Neuronal stem cell (in vitro differentiated cells): Measurements from ENCODE around the gene RBMXL3.

Experiments
- DNase-seq: peaks from one replicate; pipeline ENCODE4 v3.0.0-alpha.2; 2013; ENCODE audit warnings: low spot score
- H2AFZ ChIP-seq: one replicate; pipeline ENCODE4 v1.6.1; 2013; ENCODE audit warnings: mild to moderate bottlenecking, low read length, inconsistent platforms
- H2AK5ac ChIP-seq: 2 replicates; pipeline ENCODE4 v1.6.1; 2013; ENCODE audit warnings: low read depth, mild to moderate bottlenecking, inconsistent platforms, low read length, moderate library complexity, mixed read lengths
- H2BK120ac ChIP-seq: 2 replicates; pipeline ENCODE4 v1.6.1; 2013; ENCODE audit warnings: low read depth, mild to moderate bottlenecking, inconsistent platforms, low read length, moderate library complexity, mixed read lengths
- H2BK12ac ChIP-seq: one replicate; pipeline ENCODE4 v1.6.1; 2013; ENCODE audit warnings: low read length, inconsistent platforms
- H2BK15ac ChIP-seq: 2 replicates; pipeline ENCODE4 v1.6.1; 2013; ENCODE audit warnings: mild to moderate bottlenecking, low read length, inconsistent platforms, mixed read lengths
- H2BK5ac ChIP-seq: one replicate; pipeline ENCODE4 v1.6.1; 2013; ENCODE audit warnings: inconsistent platforms, mild to moderate bottlenecking, low read length, moderate library complexity
- H3K14ac ChIP-seq: one replicate; pipeline ENCODE4 v1.6.1; 2013; ENCODE audit warnings: low read length, inconsistent platforms
- H3K18ac ChIP-seq: 2 replicates; pipeline ENCODE4 v1.6.1; 2013; ENCODE audit warnings: low read length, inconsistent platforms
- H3K23ac ChIP-seq: 2 replicates; pipeline ENCODE4 v1.6.1; 2013; ENCODE audit warnings: low read depth, mild to moderate bottlenecking, mixed read lengths, low read length, inconsistent platforms; ENCODE audit not compliant: poor library complexity
- H3K27ac ChIP-seq: replicated peaks from 3 replicates; pipeline ENCODE4 v1.5.1; 2013; ENCODE audit warnings: low read length, inconsistent platforms
- H3K27me3 ChIP-seq, 3 experiments: 2 replicates each; pipeline ENCODE4 v1.6.1; 2013; ENCODE audit warnings: low read length in 3 of 3, mild to moderate bottlenecking in 2 of 3, inconsistent platforms in 1 of 3, low read depth in 1 of 3, mixed read lengths in 1 of 3, moderate library complexity in 1 of 3; ENCODE audit not compliant: control insufficient read depth in 3 of 3, insufficient read depth in 3 of 3
- H3K36me3 ChIP-seq, 2 donors: replicated peaks in 1 of 2; 2 replicates each; pipeline ENCODE4 v1.6.1; 2013; ENCODE audit warnings: low read length in 2 of 2; ENCODE audit not compliant: control insufficient read depth in 2 of 2, insufficient read depth in 2 of 2
- H3K4ac ChIP-seq: 2 replicates; pipeline ENCODE4 v1.6.1; 2013; ENCODE audit warnings: inconsistent platforms, mild to moderate bottlenecking, low read length, moderate library complexity
- H3K4me1 ChIP-seq, 2 donors: 1 replicate in 1 of 2; 2 replicates in 1 of 2; pipeline ENCODE4 v1.6.1; 2013; ENCODE audit warnings: low read length in 2 of 2, low read depth in 1 of 2; ENCODE audit not compliant: control insufficient read depth in 2 of 2, insufficient read depth in 1 of 2
- H3K4me2 ChIP-seq: one replicate; pipeline ENCODE4 v1.6.1; 2013; ENCODE audit warnings: mild to moderate bottlenecking, low read length, inconsistent platforms; ENCODE audit not compliant: insufficient read depth, poor library complexity, severe bottlenecking
- H3K4me3 ChIP-seq, 2 donors: 2 replicates each; pipeline ENCODE4 v1.5.1; 2013; ENCODE audit warnings: low read length in 2 of 2, mild to moderate bottlenecking in 2 of 2, inconsistent platforms in 1 of 2, moderate library complexity in 1 of 2
- H3K79me1 ChIP-seq: one replicate; pipeline ENCODE4 v1.6.1; 2013; ENCODE audit warnings: low read depth, mild to moderate bottlenecking, inconsistent platforms, low read length, moderate library complexity
- H3K9ac ChIP-seq: one replicate; pipeline ENCODE4 v1.6.1; 2013; ENCODE audit warnings: mild to moderate bottlenecking, low read depth, low read length, inconsistent platforms; ENCODE audit not compliant: poor library complexity
- H3K9me3 ChIP-seq, 2 donors: replicated peaks in 1 of 2; 2 replicates each; pipeline versions ENCODE3 to v1.6.1; 2013; ENCODE audit warnings: low read length in 2 of 2, mild to moderate bottlenecking in 2 of 2, inconsistent platforms in 1 of 2, low read depth in 1 of 2, mixed read lengths in 1 of 2, moderate library complexity in 1 of 2; ENCODE audit not compliant: control insufficient read depth in 2 of 2, insufficient read depth in 1 of 2
- H4K8ac ChIP-seq: one replicate; pipeline ENCODE4 v1.6.1; 2013; ENCODE audit warnings: low read depth, mild to moderate bottlenecking, inconsistent platforms, low read length, moderate library complexity
- H4K91ac ChIP-seq: one replicate; pipeline ENCODE4 v1.6.1; 2013; ENCODE audit warnings: low read length, low read depth, mild to moderate bottlenecking, inconsistent platforms; ENCODE audit not compliant: poor library complexity
- WGBS, 2 donors: extraction: QIAGEN DNeasy Blood & Tissue Kit; methylation state at CpG; one replicate each; pipeline ENCODE4 v1.1.7; 2013; ENCODE audit warnings: missing lambda C conversion rate in 2 of 2, mixed read lengths in 1 of 2; ENCODE audit not compliant: insufficient read length in 2 of 2, insufficient replicate concordance in 1 of 2; ENCODE audit errors: extremely low coverage in 2 of 2; 5-methylcytosine and 5-hydroxymethylcytosine counted together

RBMXL3 gene

GRCh38 chrX:115232933-115233496 lies 43.8 kb downstream of the RBMXL3 start:
- Histone ChIP-seq H4K8ac (no peak overlapping the region), H2BK5ac (no peak overlapping the region), H3K4ac (no peak overlapping the region), H3K9ac (peak overlapping the region; percentile 88), H2AK5ac (no peak overlapping the region), H3K36me3 (no peaks in the 10 kb centered on the region), H3K4me2 (peak overlapping the region; percentile 62), H2AFZ (peak overlapping the region; percentile 91), H4K91ac (no peak overlapping the region), H3K9me3 (no peaks in the 10 kb centered on the region), H2BK15ac (no peak overlapping the region), H3K18ac (no peak overlapping the region), H3K27ac (no peak overlapping the region), H2BK120ac (no peak overlapping the region), H3K27me3 (peaks cover 0 to 27% (median 0%) of the 10 kb centered on the region in 3 experiments), H3K4me3 (peak overlapping the region; percentile 71 to 98), H3K79me1 (no peaks in the 10 kb centered on the region), H3K4me1 (no peaks in the 10 kb centered on the region), H2BK12ac (no peak overlapping the region), H3K14ac (no peak overlapping the region), H3K23ac (no peak overlapping the region)
- WGBS, 2 donors, result no CpG with 5 or more reads among the region's 6 CpGs
- no peak for DNase-seq

- no peak within 1 kb of the TSS for H2BK120ac ChIP-seq
- no peak within 1 kb of the TSS for H3K14ac ChIP-seq
- no peak within 1 kb of the TSS for H2AK5ac ChIP-seq
- H3K9me3 ChIP-seq, result no peaks in the 10 kb centered on the region
- H3K27me3 ChIP-seq, result peaks cover 0 to 31% (median 0%) of the 10 kb centered on the region in 3 experiments
- no peak within 1 kb of the TSS for H3K23ac ChIP-seq
- peak within 1 kb of the TSS; percentile 71 for H3K18ac ChIP-seq
- H3K4me1 ChIP-seq, result no peaks in the 10 kb centered on the region
- no peaks in the 10 kb centered on the region for H3K79me1 ChIP-seq
- H3K27ac ChIP-seq, result no peak within 1 kb of the TSS
- H2AFZ ChIP-seq, result peak within 1 kb of the TSS; percentile 91
- peak within 1 kb of the TSS; percentile 71 to 98 for H3K4me3 ChIP-seq
- no CpG with 5 or more reads among the region's 59 CpGs for WGBS, 2 donors
- H2BK15ac ChIP-seq, result no peak within 1 kb of the TSS
- H2BK12ac ChIP-seq, result no peak within 1 kb of the TSS
- H3K9ac ChIP-seq, result peak within 1 kb of the TSS; percentile 88
- no peak within 1 kb of the TSS for H4K91ac ChIP-seq
- H3K36me3 ChIP-seq, result no peaks in the 10 kb centered on the region
- H4K8ac ChIP-seq, result no peak within 1 kb of the TSS
- no peak within 1 kb of the TSS for H2BK5ac ChIP-seq
- DNase-seq, result peak; percentile 49
- H3K4me2 ChIP-seq, result peak within 1 kb of the TSS; percentile 62
- H3K4ac ChIP-seq, result no peak within 1 kb of the TSS
Observed at GRCh38 chrX:115233497-115234455, 44.6 kb downstream of the RBMXL3 start, which contains the start of gene LRCH2. TSS of gene LRCH2 (minus strand) at chrX:115234096. CDS start at chrX:115234041, 55 bp downstream.

DNA sequence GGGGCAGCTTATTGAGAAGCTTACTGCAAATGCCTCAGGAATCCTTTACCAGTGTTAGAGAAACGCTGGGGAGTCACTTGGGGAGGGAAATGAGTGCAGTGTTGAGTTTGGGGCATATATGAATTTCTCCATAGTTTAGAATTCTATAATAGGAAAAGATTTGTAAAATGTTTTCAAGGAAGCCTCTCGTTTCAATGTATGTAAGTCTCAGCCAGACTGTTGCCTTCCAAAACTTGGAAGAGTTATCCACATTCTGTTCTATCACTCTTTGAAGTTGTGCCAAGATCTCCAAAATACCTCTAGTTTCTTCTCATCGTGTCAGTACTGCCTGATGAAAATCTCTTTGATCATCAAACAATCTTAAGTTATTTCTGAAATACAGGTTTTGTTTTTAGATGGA lies 45.3 kb downstream of the RBMXL3 start:
- Histone ChIP-seq H2BK12ac (no peak overlapping the region), H3K9me3 (no peaks in the 10 kb centered on the region), H2BK120ac (no peak overlapping the region), H2AFZ (peak overlapping the region; percentile 91), H2BK5ac (no peak overlapping the region), H4K8ac (no peak overlapping the region), H3K27ac (no peak overlapping the region), H3K14ac (no peak overlapping the region), H3K27me3 (peaks cover 0 to 31% (median 0%) of the 10 kb centered on the region in 3 experiments), H3K18ac (no peak overlapping the region), H3K36me3 (no peaks in the 10 kb centered on the region), H2BK15ac (no peak overlapping the region), H4K91ac (no peak overlapping the region), H3K79me1 (no peaks in the 10 kb centered on the region), H3K9ac (no peak overlapping the region), H2AK5ac (no peak overlapping the region), H3K4me3 (peak overlapping the region; percentile 71 to 77), H3K4me1 (no peaks in the 10 kb centered on the region), H3K4me2 (peak overlapping the region; percentile 45), H3K23ac (no peak overlapping the region), H3K4ac (no peak overlapping the region)
- WGBS, 2 donors, result no CpG with 5 or more reads among the region's 3 CpGs
- DNase-seq, result no peak

GRCh38 chrX:115236560-115236959 lies 47.4 kb downstream of the RBMXL3 start:
- H2BK120ac ChIP-seq, result no peak overlapping the region
- no peak overlapping the region for H3K4ac ChIP-seq
- no peaks in the 10 kb centered on the region for H3K4me1 ChIP-seq
- H4K8ac ChIP-seq, result no peak overlapping the region
- H3K9ac ChIP-seq, result no peak overlapping the region
- H3K9me3 ChIP-seq, result no peaks in the 10 kb centered on the region
- H2AK5ac ChIP-seq, result no peak overlapping the region
- no peak overlapping the region for H2AFZ ChIP-seq
- no peak overlapping the region for H3K4me2 ChIP-seq
- H3K18ac ChIP-seq, result no peak overlapping the region
- no peak overlapping the region for H3K27ac ChIP-seq
- no peaks in the 10 kb centered on the region for H3K36me3 ChIP-seq
- no peak overlapping the region for H3K4me3 ChIP-seq
- H2BK15ac ChIP-seq, result no peak overlapping the region
- DNase-seq, result no peak
- H3K23ac ChIP-seq, result no peak overlapping the region
- no peak overlapping the region for H3K14ac ChIP-seq
- no peak overlapping the region for H4K91ac ChIP-seq
- peaks cover 0 to 31% (median 0%) of the 10 kb centered on the region in 3 experiments for H3K27me3 ChIP-seq
- no peaks in the 10 kb centered on the region for H3K79me1 ChIP-seq
- H2BK5ac ChIP-seq, result no peak overlapping the region
- no peak overlapping the region for H2BK12ac ChIP-seq
